Keratinocyte (primary cell): ENCODE measurements around the gene ESM1.

Experiments used
- EZH2 ChIP-seq: IDR thresholded peaks from one replicate; pipeline ENCODE4 v1.6.1; 2012; ENCODE audit warnings: inconsistent platforms, mild to moderate bottlenecking, low read length, moderate library complexity
- TF ChIP-seq, protein P1 (sequence below), 3 experiments: IDR thresholded peaks in 1 of 3; conservative IDR thresholded peaks in 1 of 3; optimal IDR thresholded peaks in 1 of 3; 2 replicates in 2 of 3; 3 replicates in 1 of 3; pipeline versions ENCODE3 to v1.5.1; 2011; ENCODE audit warnings: low read length in 3 of 3, mild to moderate bottlenecking in 3 of 3, moderate library complexity in 2 of 3, control low read depth in 1 of 3, inconsistent platforms in 1 of 3; ENCODE audit not compliant: insufficient read depth in 2 of 3; ENCODE audit errors: extremely low read depth in 1 of 3

DNA sequence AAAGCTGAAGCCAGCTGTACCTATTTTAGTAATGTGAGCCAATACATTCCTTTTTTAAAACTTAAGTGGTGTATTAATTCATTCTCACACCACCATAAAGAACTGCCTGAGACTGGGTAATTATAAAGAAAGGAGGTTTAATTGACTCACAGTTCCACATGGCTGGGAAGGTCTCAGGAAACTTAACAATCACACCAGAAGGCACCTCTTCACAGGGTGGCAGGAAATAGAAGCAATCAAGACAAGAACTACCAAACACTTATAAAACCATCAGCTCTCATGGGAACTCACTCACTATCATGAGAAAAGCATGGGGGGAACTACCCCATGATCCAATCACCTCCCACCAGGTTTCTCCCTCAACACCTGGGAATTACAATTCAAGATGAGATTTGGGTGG, 21.0 kb downstream of the ESM1 start:
- no peak for TF ChIP-seq EZH2
- TF ChIP-seq, protein P1, sequence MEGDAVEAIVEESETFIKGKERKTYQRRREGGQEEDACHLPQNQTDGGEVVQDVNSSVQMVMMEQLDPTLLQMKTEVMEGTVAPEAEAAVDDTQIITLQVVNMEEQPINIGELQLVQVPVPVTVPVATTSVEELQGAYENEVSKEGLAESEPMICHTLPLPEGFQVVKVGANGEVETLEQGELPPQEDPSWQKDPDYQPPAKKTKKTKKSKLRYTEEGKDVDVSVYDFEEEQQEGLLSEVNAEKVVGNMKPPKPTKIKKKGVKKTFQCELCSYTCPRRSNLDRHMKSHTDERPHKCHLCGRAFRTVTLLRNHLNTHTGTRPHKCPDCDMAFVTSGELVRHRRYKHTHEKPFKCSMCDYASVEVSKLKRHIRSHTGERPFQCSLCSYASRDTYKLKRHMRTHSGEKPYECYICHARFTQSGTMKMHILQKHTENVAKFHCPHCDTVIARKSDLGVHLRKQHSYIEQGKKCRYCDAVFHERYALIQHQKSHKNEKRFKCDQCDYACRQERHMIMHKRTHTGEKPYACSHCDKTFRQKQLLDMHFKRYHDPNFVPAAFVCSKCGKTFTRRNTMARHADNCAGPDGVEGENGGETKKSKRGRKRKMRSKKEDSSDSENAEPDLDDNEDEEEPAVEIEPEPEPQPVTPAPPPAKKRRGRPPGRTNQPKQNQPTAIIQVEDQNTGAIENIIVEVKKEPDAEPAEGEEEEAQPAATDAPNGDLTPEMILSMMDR (optimal IDR thresholded peaks at IDR 0.05 in 1 of 3, IDR thresholded peaks at IDR 0.05 in 1 of 3, conservative IDR thresholded peaks at IDR 0.05 in 1 of 3; ENCODE audit: extremely low read depth in 1 of 3, insufficient read depth in 2 of 3, low read length in 3 of 3), result no peak
